Astrocyte (in vitro differentiated cells and primary cell): Measurements from ENCODE around the gene GMPR. TPM values are rescaled to one million over a fixed set of nuclear protein-coding genes. Genes with fewer than 3 reads are reported as not detected.

Experiments used
- DNase-seq: peaks from one replicate; pipeline ENCODE4 v3.0.0-alpha.2; 2010; ENCODE audit warnings: low read depth
- FAIRE-seq: peaks from 2 replicates; lab custom pipeline; 2011; peaks lifted over from hg19 to GRCh38; lab: Jason Lieb, UNC
- H2AFZ ChIP-seq: 2 replicates; pipeline ENCODE4 v1.6.0; 2012; ENCODE audit warnings: low read depth, low read length, inconsistent platforms
- H3K27ac ChIP-seq: 2 replicates; pipeline ENCODE4 v1.5.1; 2011; ENCODE audit warnings: low read depth, low read length, inconsistent platforms
- H3K27me3 ChIP-seq: 2 replicates; pipeline ENCODE4 v1.6.0; 2011; ENCODE audit warnings: low read length, inconsistent platforms; ENCODE audit not compliant: insufficient read depth
- H3K36me3 ChIP-seq: 2 replicates; pipeline ENCODE4 v1.5.1; 2011; ENCODE audit warnings: low read length, inconsistent platforms; ENCODE audit not compliant: insufficient read depth
- H3K4me1 ChIP-seq: 2 replicates; pipeline ENCODE4 v1.5.1; 2011; ENCODE audit warnings: low read length, inconsistent platforms; ENCODE audit not compliant: insufficient read depth
- H3K4me2 ChIP-seq: 2 replicates; pipeline ENCODE4 v1.6.0; 2012; ENCODE audit warnings: low read length, inconsistent platforms
- H3K4me3 ChIP-seq: 2 replicates; pipeline ENCODE4 v1.5.1; 2011; ENCODE audit warnings: low read depth, mild to moderate bottlenecking, low read length, inconsistent platforms; ENCODE audit not compliant: insufficient read depth
- H3K79me2 ChIP-seq: 2 replicates; pipeline ENCODE4 v1.6.0; 2012; ENCODE audit warnings: mild to moderate bottlenecking, low read length, inconsistent platforms; ENCODE audit not compliant: insufficient read depth
- H3K9ac ChIP-seq: 2 replicates; pipeline ENCODE4 v1.6.0; 2012; ENCODE audit warnings: mild to moderate bottlenecking, low read length, inconsistent platforms
- H3K9me3 ChIP-seq: 2 replicates; pipeline ENCODE4 v1.5.1; 2012; ENCODE audit warnings: low read depth, mild to moderate bottlenecking, low read length, inconsistent platforms; ENCODE audit not compliant: insufficient read depth
- H4K20me1 ChIP-seq: 2 replicates; pipeline ENCODE4 v1.6.0; 2012; ENCODE audit warnings: low read length, inconsistent platforms; ENCODE audit not compliant: insufficient read depth
- H3K27ac Mint-ChIP-seq: one replicate; pipeline ENCODE4 v1.8.0; 2021; ENCODE audit warnings: mild to moderate bottlenecking, mixed read lengths; ENCODE audit not compliant: unreplicated experiment
- H3K27me3 Mint-ChIP-seq: one replicate; pipeline ENCODE4 v1.8.0; 2021; ENCODE audit warnings: low read depth, mixed read lengths; ENCODE audit not compliant: unreplicated experiment
- H3K36me3 Mint-ChIP-seq: one replicate; pipeline ENCODE4 v1.8.0; 2021; ENCODE audit warnings: low read depth, mixed read lengths; ENCODE audit not compliant: unreplicated experiment
- H3K4me1 Mint-ChIP-seq: one replicate; pipeline ENCODE4 v1.8.0; 2021; ENCODE audit warnings: low read depth, mixed read lengths; ENCODE audit not compliant: unreplicated experiment
- H3K4me3 Mint-ChIP-seq: one replicate; pipeline ENCODE4 v1.8.0; 2021; ENCODE audit warnings: mild to moderate bottlenecking, moderate library complexity, mixed read lengths; ENCODE audit not compliant: unreplicated experiment
- H3K9me3 Mint-ChIP-seq: one replicate; pipeline ENCODE4 v1.8.0; 2021; ENCODE audit warnings: mild to moderate bottlenecking, mixed read lengths; ENCODE audit not compliant: unreplicated experiment
- EZH2 ChIP-seq: IDR thresholded peaks from 2 replicates; pipeline ENCODE4 v1.6.1; 2012; ENCODE audit warnings: mild to moderate bottlenecking, low read length, inconsistent platforms; ENCODE audit not compliant: insufficient read depth
- total RNA-seq: library from RNA; stranded (reverse); gene quantifications from 2 replicates; pipeline ENCODE4 v1.2.1, GENCODE V29; 2021
- TF ChIP-seq, protein P1 (sequence below): IDR thresholded peaks from 2 replicates; pipeline ENCODE4 v1.5.1; 2011; ENCODE audit warnings: low read depth, mild to moderate bottlenecking, inconsistent platforms, low read length, moderate library complexity; ENCODE audit not compliant: insufficient read depth

GMPR gene
- total RNA-seq, 1 donor from 2014 or later, result 2.0 TPM

DNA sequence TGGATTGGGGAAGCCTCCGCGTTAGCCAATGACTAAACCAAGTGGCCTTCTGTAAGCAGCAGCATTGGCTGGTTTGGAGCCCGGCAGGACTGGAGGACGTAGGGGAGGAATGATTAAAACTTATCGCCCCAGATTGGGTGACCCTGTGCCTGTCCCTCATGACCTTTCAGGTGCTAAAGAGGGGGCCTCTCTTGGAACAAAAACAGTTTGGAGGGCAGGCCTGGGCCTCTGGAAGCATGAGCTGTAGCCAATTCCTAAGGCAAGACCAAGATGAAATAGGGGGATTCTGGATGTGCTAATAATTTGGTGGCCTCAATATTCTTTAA is 1.4 kb downstream of the GMPR start:
- no peaks in the 10 kb centered on the region for H3K79me2 ChIP-seq
- H3K4me2 ChIP-seq, result peak overlapping the region; percentile 98
- no peaks in the 10 kb centered on the region for H4K20me1 ChIP-seq
- H3K27me3 ChIP-seq, result no peaks in the 10 kb centered on the region
- no peak overlapping the region for H3K9ac ChIP-seq
- TF ChIP-seq EZH2, result no peak
- TF ChIP-seq, protein P1, sequence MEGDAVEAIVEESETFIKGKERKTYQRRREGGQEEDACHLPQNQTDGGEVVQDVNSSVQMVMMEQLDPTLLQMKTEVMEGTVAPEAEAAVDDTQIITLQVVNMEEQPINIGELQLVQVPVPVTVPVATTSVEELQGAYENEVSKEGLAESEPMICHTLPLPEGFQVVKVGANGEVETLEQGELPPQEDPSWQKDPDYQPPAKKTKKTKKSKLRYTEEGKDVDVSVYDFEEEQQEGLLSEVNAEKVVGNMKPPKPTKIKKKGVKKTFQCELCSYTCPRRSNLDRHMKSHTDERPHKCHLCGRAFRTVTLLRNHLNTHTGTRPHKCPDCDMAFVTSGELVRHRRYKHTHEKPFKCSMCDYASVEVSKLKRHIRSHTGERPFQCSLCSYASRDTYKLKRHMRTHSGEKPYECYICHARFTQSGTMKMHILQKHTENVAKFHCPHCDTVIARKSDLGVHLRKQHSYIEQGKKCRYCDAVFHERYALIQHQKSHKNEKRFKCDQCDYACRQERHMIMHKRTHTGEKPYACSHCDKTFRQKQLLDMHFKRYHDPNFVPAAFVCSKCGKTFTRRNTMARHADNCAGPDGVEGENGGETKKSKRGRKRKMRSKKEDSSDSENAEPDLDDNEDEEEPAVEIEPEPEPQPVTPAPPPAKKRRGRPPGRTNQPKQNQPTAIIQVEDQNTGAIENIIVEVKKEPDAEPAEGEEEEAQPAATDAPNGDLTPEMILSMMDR, result no peak
- peaks cover 15% of the 10 kb centered on the region for H3K4me1 Mint-ChIP-seq
- no peaks in the 10 kb centered on the region for H3K9me3 ChIP-seq
- H3K27me3 Mint-ChIP-seq, result peaks cover 20% of the 10 kb centered on the region
- H2AFZ ChIP-seq, result no peak overlapping the region
- H3K4me3 Mint-ChIP-seq, result no peak overlapping the region
- no peaks in the 10 kb centered on the region for H3K36me3 ChIP-seq
- H3K4me3 ChIP-seq, result peak overlapping the region; percentile 69
- no peak overlapping the region for H3K27ac Mint-ChIP-seq
- H3K27ac ChIP-seq, result no peak overlapping the region
- no peak for FAIRE-seq
- peak; percentile 58 for DNase-seq
- H3K36me3 Mint-ChIP-seq, result no peaks in the 10 kb centered on the region
- H3K9me3 Mint-ChIP-seq, result no peaks in the 10 kb centered on the region
- H3K4me1 ChIP-seq, result peaks cover 33% of the 10 kb centered on the region

DNA sequence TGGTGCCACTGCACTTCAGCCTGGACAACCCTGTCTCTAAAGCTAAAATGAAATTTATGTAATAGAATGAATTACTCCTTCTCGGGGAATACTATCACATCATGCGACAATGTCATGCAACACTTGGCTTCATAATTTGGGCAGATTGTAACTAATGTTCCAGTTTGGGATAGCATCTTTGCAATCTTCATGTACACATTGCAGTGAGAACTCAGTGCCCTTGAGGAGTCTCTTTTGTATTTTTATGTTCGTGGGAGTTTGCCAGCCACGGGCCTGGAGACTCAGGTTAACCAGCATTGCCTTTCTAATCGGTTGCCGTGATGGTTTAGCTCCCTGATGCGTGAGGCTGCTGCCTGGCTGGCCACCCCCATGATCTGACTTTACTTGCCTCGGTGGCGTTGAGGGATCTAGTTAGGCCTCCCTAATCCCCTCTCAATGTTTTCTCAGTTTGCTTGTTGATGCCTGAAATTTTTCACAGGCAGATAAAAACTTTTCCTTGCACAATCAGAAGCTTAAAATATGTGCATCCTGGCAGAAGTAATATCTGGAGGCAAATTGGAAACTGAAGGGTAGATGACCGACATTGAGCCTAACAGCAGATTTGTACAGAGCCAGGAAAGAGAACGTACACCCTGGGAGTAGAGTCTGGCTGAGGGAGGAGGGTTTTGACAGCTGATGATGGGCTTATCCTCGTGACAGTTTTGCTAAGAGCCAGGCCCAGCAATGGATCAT is 2.4 kb downstream of the GMPR start:
- H3K9me3 Mint-ChIP-seq, result no peaks in the 10 kb centered on the region
- no peak for FAIRE-seq
- Histone ChIP-seq H3K79me2 (no peaks in the 10 kb centered on the region), H3K9me3 (no peaks in the 10 kb centered on the region), H3K4me2 (no peak overlapping the region), H3K4me3 (no peak overlapping the region), H3K36me3 (no peaks in the 10 kb centered on the region), H3K4me1 (peaks cover 36% of the 10 kb centered on the region), H3K9ac (no peak overlapping the region), H3K27me3 (no peaks in the 10 kb centered on the region), H4K20me1 (no peaks in the 10 kb centered on the region), H2AFZ (no peak overlapping the region), H3K27ac (no peak overlapping the region)
- peaks cover 24% of the 10 kb centered on the region for H3K27me3 Mint-ChIP-seq
- no peak overlapping the region for H3K4me3 Mint-ChIP-seq
- DNase-seq, result no peak
- TF ChIP-seq, protein P1, result no peak
- no peak for TF ChIP-seq EZH2
- peaks cover 2% of the 10 kb centered on the region for H3K36me3 Mint-ChIP-seq
- H3K27ac Mint-ChIP-seq, result no peak overlapping the region
- H3K4me1 Mint-ChIP-seq, result peaks cover 18% of the 10 kb centered on the region

DNA sequence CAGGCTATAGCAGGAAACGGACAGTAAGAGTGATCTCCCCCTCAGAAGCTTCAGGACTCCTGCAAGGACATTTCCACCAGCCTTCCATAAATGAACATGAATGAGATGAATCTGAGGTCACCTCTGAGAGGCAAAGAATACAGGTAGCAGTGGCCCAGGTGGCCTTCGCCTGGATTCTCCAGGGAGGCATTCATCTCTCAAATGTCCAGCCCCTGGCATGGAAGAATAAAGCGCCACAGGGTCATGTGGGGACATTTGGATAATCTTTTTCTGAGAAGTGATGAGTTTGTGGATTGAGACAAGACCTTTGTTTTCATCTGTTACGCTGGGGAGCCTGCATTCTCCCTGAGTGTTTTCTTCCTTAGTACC is 2.9 kb downstream of the GMPR start:
- Histone ChIP-seq H3K36me3 (no peaks in the 10 kb centered on the region), H3K27ac (no peak overlapping the region), H3K27me3 (no peaks in the 10 kb centered on the region), H3K79me2 (no peaks in the 10 kb centered on the region), H2AFZ (no peak overlapping the region), H4K20me1 (no peaks in the 10 kb centered on the region), H3K4me3 (no peak overlapping the region), H3K9ac (no peak overlapping the region), H3K4me1 (peaks cover 36% of the 10 kb centered on the region), H3K4me2 (no peak overlapping the region), H3K9me3 (no peaks in the 10 kb centered on the region)
- DNase-seq (no peak), FAIRE-seq (no peak)
- Mint-ChIP-seq H3K36me3 (peaks cover 4% of the 10 kb centered on the region), H3K27ac (no peak overlapping the region), H3K9me3 (no peaks in the 10 kb centered on the region), H3K27me3 (peaks cover 28% of the 10 kb centered on the region), H3K4me3 (no peak overlapping the region), H3K4me1 (peaks cover 14% of the 10 kb centered on the region)
- no peak for TF ChIP-seq EZH2
- TF ChIP-seq, protein P1, result no peak
